GM19351 (cell line): ENCODE data around the gene LARP4B.
"Not testable (repeated sequence)": the region's sequence is repeated elsewhere in the genome, so short reads cannot be mapped to it uniquely, and the experiment has no call there.

Experiments
- ATAC-seq: cut with Tn5 transposase; IDR thresholded peaks from one replicate; pipeline ENCODE4 v1.9.1; 2021; ENCODE audit warnings: mild to moderate bottlenecking, moderate library complexity; ENCODE audit not compliant: unreplicated experiment

LARP4B gene

GRCh38 chr10:958856-959255, 27.4 kb upstream of the LARP4B start:
- no peak for ATAC-seq

GRCh38 chr10:958106-958505, 26.6 kb upstream of the LARP4B start:
- no peak for ATAC-seq

- ATAC-seq = no peak
These were observed 24.3 kb upstream of the LARP4B start for GRCh38 chr10:955820-956217.

- no peak for ATAC-seq
These were observed 23.8 kb upstream of the LARP4B start for GRCh38 chr10:955127-955819.

- ATAC-seq = no peak
These were observed 22.9 kb upstream of the LARP4B start for GRCh38 chr10:954396-954795.

- no peak for ATAC-seq
These were observed 22.3 kb upstream of the LARP4B start for GRCh38 chr10:953836-954235.

GRCh38 chr10:949446-949845, 17.9 kb upstream of the LARP4B start:
- ATAC-seq = no peak

GRCh38 chr10:948347-948746, 16.8 kb upstream of the LARP4B start:
- ATAC-seq = no peak

GRCh38 chr10:947881-948280, 16.4 kb upstream of the LARP4B start:
- ATAC-seq = no peak

- ATAC-seq = no peak
These were observed 15.5 kb upstream of the LARP4B start for GRCh38 chr10:947051-947450.

GRCh38 chr10:945778-946177, 14.3 kb upstream of the LARP4B start:
- no peak for ATAC-seq

GRCh38 chr10:944034-944831, 12.7 kb upstream of the LARP4B start:
- peak; percentile 44 for ATAC-seq

GRCh38 chr10:943334-944033, 12.0 kb upstream of the LARP4B start:
- ATAC-seq = peak; percentile 68

GRCh38 chr10:938941-939678, 7.6 kb upstream of the LARP4B start:
- no peak for ATAC-seq

GRCh38 chr10:934746-935406, 3.4 kb upstream of the LARP4B start:
- ATAC-seq = no peak

- not testable (repeated sequence) for ATAC-seq
These were observed 2.7 kb upstream of the LARP4B start for GRCh38 chr10:934165-934564.

GRCh38 chr10:932589-932988, 1.1 kb upstream of the LARP4B start:
- ATAC-seq = no peak

GRCh38 chr10:930625-931325, 730 bp downstream of the LARP4B start:
- ATAC-seq = no peak

- ATAC-seq = no peak
These were observed 1.4 kb downstream of the LARP4B start for GRCh38 chr10:929960-930624.
